ENCODE data around the gene SYNPO2. TPM values are rescaled to one million over a fixed set of nuclear protein-coding genes. Genes with fewer than 3 reads are reported as not detected.

SYNPO2 gene
- total RNA-seq, 1 experiment from 2014 or later: 0.28 TPM

- POLR2A ChIA-PET: no interaction called here
- CTCF ChIA-PET: no interaction called here
- H3K27ac ChIP-seq (ENCODE audit: low read length): no peak overlapping the region
Observed at GRCh38 chr4:119098306-119098705, 209.7 kb downstream of the SYNPO2 start.

GRCh38 chr4:119099227-119099810 is 210.7 kb downstream of the SYNPO2 start:
- ATAC-seq (no peak), DNase-seq (ENCODE audit: low read depth, low spot score) (no peak)
- no peak overlapping the region for H3K27ac ChIP-seq (ENCODE audit: low read length)
- TF ChIP-seq TCF7L2 (IDR thresholded peaks at IDR 0.05; ENCODE audit: low read depth, low read length): no peak
- TF ChIP-seq SIN3A (IDR thresholded peaks at IDR 0.05; ENCODE audit: borderline replicate concordance, insufficient read depth, low read depth, low read length): no peak
- TF ChIP-seq CTCF (IDR thresholded peaks at IDR 0.05): no peak
- TF ChIP-seq POLR2AphosphoS5 (IDR thresholded peaks at IDR 0.05; ENCODE audit: low read depth, low read length): no peak
- TF ChIP-seq REST (IDR thresholded peaks at IDR 0.05; ENCODE audit: insufficient read depth in 1 of 2, low read depth in 2 of 2, low read length in 1 of 2): no peak
- no peak overlapping the region for H3K4me3 ChIP-seq (ENCODE audit: low read depth in 2 of 2, low read length in 2 of 2)
- ChIA-PET CTCF (no interaction called here), POLR2A (no interaction called here)
- H3K36me3 ChIP-seq (ENCODE audit: control insufficient read depth, insufficient read depth, low read length): no peaks in the 10 kb centered on the region
- H3K4me1 ChIP-seq (ENCODE audit: control insufficient read depth, insufficient read depth, low read length): no peaks in the 10 kb centered on the region
- intact Hi-C loops (cut with micrococcal nuclease; ENCODE audit: unreplicated experiment): no loop called here
- no peaks in the 10 kb centered on the region for H3K9me3 ChIP-seq (ENCODE audit: control insufficient read depth, insufficient read depth, low read depth, low read length)
- H3K27me3 ChIP-seq (ENCODE audit: control insufficient read depth, insufficient read depth, low read length): no peaks in the 10 kb centered on the region
- no TSS peak for BruUV-seq (replicated peaks)
- in situ Hi-C loops (cut with HindIII; ENCODE audit: low pct_unique_long_range_greater_than_20kb, low sequenced_read_pairs): no loop called here

More at GRCh38 chr4:119098306-119098705, 209.7 kb downstream of the SYNPO2 start:
- DNase-seq (ENCODE audit: low read depth, low spot score): no peak
- ATAC-seq: no peak
- Histone ChIP-seq H3K9me3 (ENCODE audit: control insufficient read depth, insufficient read depth, low read depth, low read length) (no peaks in the 10 kb centered on the region), H3K4me3 (ENCODE audit: low read depth in 2 of 2, low read length in 2 of 2) (no peak overlapping the region), H3K27me3 (ENCODE audit: control insufficient read depth, insufficient read depth, low read length) (no peaks in the 10 kb centered on the region), H3K4me1 (ENCODE audit: control insufficient read depth, insufficient read depth, low read length) (no peaks in the 10 kb centered on the region), H3K36me3 (ENCODE audit: control insufficient read depth, insufficient read depth, low read length) (no peaks in the 10 kb centered on the region)
- intact Hi-C loops (cut with micrococcal nuclease; ENCODE audit: unreplicated experiment): no loop called here
- in situ Hi-C loops (cut with HindIII; ENCODE audit: low pct_unique_long_range_greater_than_20kb, low sequenced_read_pairs): no loop called here
- no TSS peak for BruUV-seq (replicated peaks)
- no peak for TF ChIP-seq REST (IDR thresholded peaks at IDR 0.05; ENCODE audit: insufficient read depth in 1 of 2, low read depth in 2 of 2, low read length in 1 of 2)
- TF ChIP-seq SIN3A (IDR thresholded peaks at IDR 0.05; ENCODE audit: borderline replicate concordance, insufficient read depth, low read depth, low read length): no peak
- TF ChIP-seq CTCF (IDR thresholded peaks at IDR 0.05): no peak
- TF ChIP-seq TCF7L2 (IDR thresholded peaks at IDR 0.05; ENCODE audit: low read depth, low read length): no peak
- no peak for TF ChIP-seq POLR2AphosphoS5 (IDR thresholded peaks at IDR 0.05; ENCODE audit: low read depth, low read length)
